Endothelial cell of umbilical vein (primary cell): Measurements from ENCODE around the gene REC8. TPM values are rescaled to one million over a fixed set of nuclear protein-coding genes. Genes with fewer than 3 reads are reported as not detected.

ENCODE experiments used
- BruUV-seq: library from RNA; stranded (reverse); fragments of 400-500 nt; replicated peaks from 2 replicates; lab custom pipeline; 2021; lab: Mats Ljungman, UMichigan
- CTCF ChIA-PET: fragments of 300-600, 350-600 bp; sonication (Branson Sonifier 250); formaldehyde crosslinking; loops from one replicate; lab custom pipeline; 2021; ENCODE audit warnings: antibody characterized with exemption, inconsistent platforms; lab: Charles Lee
- POLR2A ChIA-PET: fragments of 300-600, 350-600 bp; sonication (Branson Sonifier 250); formaldehyde crosslinking; loops from one replicate; lab custom pipeline; 2021; ENCODE audit warnings: antibody characterized with exemption, inconsistent platforms; lab: Charles Lee
- DNase-seq: peaks from one replicate; pipeline ENCODE4 v3.0.0-alpha.2; 2011; ENCODE audit warnings: low read depth, low spot score
- FAIRE-seq: peaks from 2 replicates; lab custom pipeline; 2011; peaks lifted over from hg19 to GRCh38; lab: Jason Lieb, UNC
- H2AFZ ChIP-seq: 2 replicates; pipeline ENCODE4 v1.6.0; 2012; ENCODE audit warnings: low read depth, low read length, control low read depth, inconsistent platforms
- H3K27ac ChIP-seq: 2 replicates; pipeline ENCODE4 v1.5.1; 2011; ENCODE audit warnings: low read depth, mild to moderate bottlenecking, control low read depth, low read length, moderate library complexity; ENCODE audit not compliant: insufficient read depth
- H3K27me3 ChIP-seq, 2 experiments: 2 replicates each; pipeline versions ENCODE4 v1.6.0 to v1.6.1; 2011; ENCODE audit warnings: low read length in 2 of 2, mixed read lengths in 1 of 2; ENCODE audit not compliant: control insufficient read depth in 2 of 2, insufficient read depth in 2 of 2
- H3K36me3 ChIP-seq, 2 experiments: 2 replicates in 1 of 2; 3 replicates in 1 of 2; pipeline ENCODE4 v1.5.1; 2011; ENCODE audit warnings: low read length in 2 of 2, mild to moderate bottlenecking in 1 of 2, moderate library complexity in 1 of 2; ENCODE audit not compliant: control insufficient read depth in 2 of 2, insufficient read depth in 2 of 2; ENCODE audit errors: extremely low read depth in 1 of 2
- H3K4me1 ChIP-seq: 3 replicates; pipeline ENCODE4 v1.5.1; 2011; ENCODE audit warnings: mild to moderate bottlenecking, low read length; ENCODE audit not compliant: control insufficient read depth, insufficient read depth; ENCODE audit errors: extremely low read depth
- H3K4me2 ChIP-seq: 2 replicates; pipeline ENCODE4 v1.6.1; 2011; ENCODE audit warnings: low read length, control low read depth, mixed read lengths; ENCODE audit not compliant: insufficient read depth
- H3K4me3 ChIP-seq, 3 experiments: fragments of 200-600 bp in 1 of 3; sonication (generic), shearing (Covaris generic) in 1 of 3; replicated peaks in 1 of 3; 2 replicates each; pipeline ENCODE4 v1.5.1; 2011 to 2016; ENCODE audit warnings: control low read depth in 3 of 3, low read length in 3 of 3, mild to moderate bottlenecking in 2 of 3, inconsistent platforms in 1 of 3, low read depth in 1 of 3, moderate library complexity in 1 of 3; ENCODE audit not compliant: insufficient read depth in 1 of 3
- H3K79me2 ChIP-seq: 2 replicates; pipeline ENCODE4 v1.6.0; 2012; ENCODE audit warnings: low read length, inconsistent platforms; ENCODE audit not compliant: control insufficient read depth, insufficient read depth
- H3K9ac ChIP-seq: replicated peaks from 2 replicates; pipeline ENCODE3; 2011; ENCODE audit warnings: low read length, control low read depth; ENCODE audit not compliant: insufficient read depth; ENCODE audit errors: extremely low read depth
- H3K9me1 ChIP-seq: replicated peaks from 3 replicates; pipeline ENCODE4 v1.6.0; 2011; ENCODE audit warnings: mild to moderate bottlenecking, low read length; ENCODE audit not compliant: control insufficient read depth, insufficient read depth; ENCODE audit errors: extremely low read depth
- H3K9me3 ChIP-seq: replicated peaks from 2 replicates; pipeline ENCODE4 v1.5.1; 2012; ENCODE audit warnings: low read length, inconsistent platforms; ENCODE audit not compliant: control insufficient read depth, insufficient read depth
- H4K20me1 ChIP-seq: replicated peaks from 2 replicates; pipeline ENCODE3; 2011; ENCODE audit warnings: mild to moderate bottlenecking, low read length; ENCODE audit not compliant: control insufficient read depth, insufficient read depth; ENCODE audit errors: extremely low read depth
- EZH2 ChIP-seq: IDR thresholded peaks from 2 replicates; pipeline ENCODE4 v1.6.1; 2012; ENCODE audit warnings: borderline replicate concordance, low read depth, mild to moderate bottlenecking, moderate library complexity, low read length, inconsistent platforms; ENCODE audit not compliant: severe bottlenecking
- FOS ChIP-seq: IDR thresholded peaks from 2 replicates; pipeline ENCODE4 v1.6.1; 2011; ENCODE audit warnings: mild to moderate bottlenecking, low read length, moderate library complexity, borderline replicate concordance; ENCODE audit not compliant: insufficient read depth
- JUN ChIP-seq: IDR thresholded peaks from 2 replicates; pipeline ENCODE4 v1.6.1; 2011; ENCODE audit warnings: borderline replicate concordance, low read depth; ENCODE audit not compliant: insufficient read length, insufficient read depth
- MAX ChIP-seq: IDR thresholded peaks from 2 replicates; pipeline ENCODE4 v1.6.1; 2011; ENCODE audit not compliant: insufficient read depth, insufficient read length
- MYC ChIP-seq: IDR thresholded peaks from one replicate; pipeline ENCODE4 v1.6.1; 2011; ENCODE audit warnings: mild to moderate bottlenecking, low read depth, low read length
- POLR2A ChIP-seq: IDR thresholded peaks from 2 replicates; pipeline ENCODE4 v1.6.1; 2012; ENCODE audit warnings: low read depth, mild to moderate bottlenecking, control low read depth, low read length
- POLR2AphosphoS5 ChIP-seq: IDR thresholded peaks from 2 replicates; pipeline ENCODE4 v1.6.1; 2012; ENCODE audit warnings: low read depth, mild to moderate bottlenecking, control low read depth, low read length, moderate library complexity; ENCODE audit not compliant: insufficient read depth
- dilution Hi-C: fragments of 300-500 bp; cut with MboI; formaldehyde crosslinking; loops from one replicate; pipeline ENCODE4 v1.15.0; 2019; ENCODE audit warnings: low sequenced_read_pairs; ENCODE audit not compliant: extremely low pct_ligation_motif_present
- intact Hi-C: fragments of 100-400 bp; cut with micrococcal nuclease; formaldehyde crosslinking; loops from one replicate; pipeline ENCODE4 v1.10.0; 2022
- polyA plus RNA-seq, 4 experiments: library from polyadenylated mRNA; depleted of rRNA in 3 of 4; stranded (reverse) in 3 of 4; unstranded in 1 of 4; fragments of >200 nt; gene quantifications; 2 replicates each; pipeline versions ENCODE4 v1.2.1 to v1.2.3, GENCODE V29; 2011 to 2012; ENCODE audit warnings: missing spikeins in 1 of 4
- total RNA-seq: library from RNA; stranded (reverse); gene quantifications from 2 replicates; pipeline ENCODE4 v1.2.3, GENCODE V29; 2021
- TF ChIP-seq, protein P1 (sequence below), 2 donors: IDR thresholded peaks; 1 replicate in 1 of 2; 2 replicates in 1 of 2; pipeline ENCODE4 v1.5.1; 2011; ENCODE audit warnings: low read length in 2 of 2, mild to moderate bottlenecking in 2 of 2, moderate library complexity in 2 of 2, control low read depth in 1 of 2, inconsistent platforms in 1 of 2, low read depth in 1 of 2; ENCODE audit not compliant: insufficient read depth in 1 of 2; ENCODE audit errors: extremely low read depth in 1 of 2

The REC8 gene
- total and polyA plus RNA-seq, 2 donors (not counting 3 experiments of a cell fraction or from before 2014, with no cell fraction given), result 12.5 to 33.6 TPM

GRCh38 chr14:24194873-24195185 lies 22.9 kb downstream of the REC8 start:
- Histone ChIP-seq H3K36me3 (peaks cover 5 to 18% of the 10 kb centered on the region in 2 experiments), H3K27me3 (no peaks in the 10 kb centered on the region), H3K79me2 (peaks cover 35% of the 10 kb centered on the region), H3K4me2 (peak overlapping the region; percentile 90), H4K20me1 (no peaks in the 10 kb centered on the region), H3K9me1 (no peaks in the 10 kb centered on the region), H3K9ac (peak overlapping the region; percentile 94), H3K4me3 (peak overlapping the region; percentile 19 to 82 (median 69)), H3K27ac (peak overlapping the region; percentile 93), H3K4me1 (peaks cover 16% of the 10 kb centered on the region), H3K9me3 (no peaks in the 10 kb centered on the region), H2AFZ (peak overlapping the region; percentile 67)
- dilution Hi-C loops, result no loop called here
- CTCF ChIA-PET, result interaction anchor here (0.5 to 3.9 kb wide), 5 partner anchors 21 to 237 kb away, joined by 3 to 19 read pairs (median 3); partner anchors contain the start of gene MDP1
- intact Hi-C loops, result loop anchor here (1.0 to 2.0 kb wide), 3 partner anchors 18 to 38 kb away; partner anchors contain the start of genes CHMP4A, GMPR2 and NEDD8
- POLR2A ChIA-PET, result interaction anchor here (0.7 to 1.2 kb wide), 2 partner anchors 14 kb away, joined by 3 to 5 read pairs; no protein-coding TSS in a partner anchor
- FAIRE-seq, result no peak
- TF ChIP-seq MAX (no peak), MYC (no peak), POLR2A (no peak)
- BruUV-seq, result no TSS peak
- DNase-seq, result no peak

GRCh38 chr14:24195186-24196070 lies 23.5 kb downstream of the REC8 start, which contains the start of gene TM9SF1:
Gene TM9SF1 (minus strand): TSS chr14:24195441. CDS start chr14:24195019, 422 bp downstream.
- FAIRE-seq, result peak; percentile 90
- peaks cover 16% of the 10 kb centered on the region for H3K4me1 ChIP-seq
- POLR2A ChIA-PET, result interaction anchor here (0.7 to 1.8 kb wide), 6 partner anchors 9 to 49 kb away, joined by 3 to 14 read pairs (median 5); partner anchors contain the start of genes CHMP4A, PSME2, RNF31 and TINF2

More at GRCh38 chr14:24195186-24196070, 23.5 kb downstream of the REC8 start, which contains the start of gene TM9SF1:
- intact Hi-C loops (loop anchor here (1.0 to 2.0 kb wide), 4 partner anchors 18 to 47 kb away; partner anchors contain the start of genes CHMP4A, GMPR2, NEDD8 and TINF2), dilution Hi-C loops (no loop called here)
- CTCF ChIA-PET, result interaction anchor here (0.9 to 3.9 kb wide), 12 partner anchors 14 to 236 kb away, joined by 3 to 19 read pairs (median 6); partner anchors contain the start of genes CHMP4A, CIDEB, IRF9 and LTB4R
- H3K4me2 ChIP-seq, result peak within 1 kb of the TSS; percentile 90
- peak within 1 kb of the TSS; percentile 93 for H3K27ac ChIP-seq
- peak within 1 kb of the TSS; percentile 94 for H3K9ac ChIP-seq
- no peaks in the 10 kb centered on the region for H4K20me1 ChIP-seq
- H3K4me3 ChIP-seq, result peak within 1 kb of the TSS; percentile 36 to 82 (median 69)
- no peaks in the 10 kb centered on the region for H3K9me3 ChIP-seq
- H3K9me1 ChIP-seq, result no peaks in the 10 kb centered on the region
- no TSS peak for BruUV-seq
- H3K27me3 ChIP-seq, result no peaks in the 10 kb centered on the region
- peaks cover 5 to 14% of the 10 kb centered on the region in 2 experiments for H3K36me3 ChIP-seq
- H2AFZ ChIP-seq, result peak within 1 kb of the TSS; percentile 67
- DNase-seq, result peak; percentile 93
- TF ChIP-seq POLR2A (no peak), POLR2AphosphoS5 (peak; percentile 58), MYC (peak; percentile 41), JUN (no peak), FOS (peak; percentile 32), EZH2 (no peak), MAX (peak; percentile 67)
- TF ChIP-seq, protein P1, sequence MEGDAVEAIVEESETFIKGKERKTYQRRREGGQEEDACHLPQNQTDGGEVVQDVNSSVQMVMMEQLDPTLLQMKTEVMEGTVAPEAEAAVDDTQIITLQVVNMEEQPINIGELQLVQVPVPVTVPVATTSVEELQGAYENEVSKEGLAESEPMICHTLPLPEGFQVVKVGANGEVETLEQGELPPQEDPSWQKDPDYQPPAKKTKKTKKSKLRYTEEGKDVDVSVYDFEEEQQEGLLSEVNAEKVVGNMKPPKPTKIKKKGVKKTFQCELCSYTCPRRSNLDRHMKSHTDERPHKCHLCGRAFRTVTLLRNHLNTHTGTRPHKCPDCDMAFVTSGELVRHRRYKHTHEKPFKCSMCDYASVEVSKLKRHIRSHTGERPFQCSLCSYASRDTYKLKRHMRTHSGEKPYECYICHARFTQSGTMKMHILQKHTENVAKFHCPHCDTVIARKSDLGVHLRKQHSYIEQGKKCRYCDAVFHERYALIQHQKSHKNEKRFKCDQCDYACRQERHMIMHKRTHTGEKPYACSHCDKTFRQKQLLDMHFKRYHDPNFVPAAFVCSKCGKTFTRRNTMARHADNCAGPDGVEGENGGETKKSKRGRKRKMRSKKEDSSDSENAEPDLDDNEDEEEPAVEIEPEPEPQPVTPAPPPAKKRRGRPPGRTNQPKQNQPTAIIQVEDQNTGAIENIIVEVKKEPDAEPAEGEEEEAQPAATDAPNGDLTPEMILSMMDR (IDR thresholded peaks at IDR 0.05; ENCODE audit: extremely low read depth in 1 of 2, insufficient read depth in 1 of 2, low read depth in 1 of 2, low read length in 2 of 2), result no peak
- H3K79me2 ChIP-seq, result peaks cover 35% of the 10 kb centered on the region
